Calu3 (cell line): Measurements from ENCODE around the gene COL21A1. TPM values are rescaled to one million over a fixed set of nuclear protein-coding genes. Genes with fewer than 3 reads are reported as not detected.

ENCODE experiments used
- BruUV-seq: library from RNA; stranded (reverse); fragments of 400-500 nt; replicated peaks from 2 replicates; lab custom pipeline; 2021; lab: Mats Ljungman, UMichigan
- CTCF ChIA-PET: fragments of 300-600 bp; sonication (Branson Sonifier 250); formaldehyde crosslinking; loops from one replicate; lab custom pipeline; 2022; ENCODE audit warnings: antibody characterized with exemption; lab: Charles Lee
- DNase-seq: peaks from one replicate; pipeline ENCODE4 v3.0.0; 2022
- H3K27ac Mint-ChIP-seq: one replicate; pipeline ENCODE4 v1.8.0; 2022; ENCODE audit warnings: mixed read lengths; ENCODE audit not compliant: unreplicated experiment
- H3K27me3 Mint-ChIP-seq: one replicate; pipeline ENCODE4 v1.8.0; 2022; ENCODE audit warnings: mixed read lengths; ENCODE audit not compliant: unreplicated experiment
- H3K36me3 Mint-ChIP-seq: one replicate; pipeline ENCODE4 v1.8.0; 2022; ENCODE audit warnings: mild to moderate bottlenecking, moderate library complexity, mixed read lengths; ENCODE audit not compliant: insufficient read depth, unreplicated experiment
- H3K4me1 Mint-ChIP-seq: one replicate; pipeline ENCODE4 v1.8.0; 2022; ENCODE audit warnings: mild to moderate bottlenecking, low read depth, mixed read lengths; ENCODE audit not compliant: unreplicated experiment
- H3K4me3 Mint-ChIP-seq: one replicate; pipeline ENCODE4 v1.8.0; 2022; ENCODE audit warnings: mild to moderate bottlenecking, low read depth, moderate library complexity, mixed read lengths; ENCODE audit not compliant: unreplicated experiment
- H3K9me3 Mint-ChIP-seq: one replicate; pipeline ENCODE4 v1.8.0; 2022; ENCODE audit warnings: low read depth, mixed read lengths; ENCODE audit not compliant: unreplicated experiment
- intact Hi-C: fragments of 100-400 bp; cut with micrococcal nuclease; formaldehyde crosslinking; loops from one replicate; pipeline ENCODE4 v1.10.0; 2022; ENCODE audit not compliant: unreplicated experiment
- total RNA-seq: library from RNA; stranded (reverse); gene quantifications from 2 replicates; pipeline ENCODE4 v1.2.3, GENCODE V29; 2022
- TF ChIP-seq, protein P1 (sequence below): fragments of 200-600 bp; IDR thresholded peaks from one replicate; pipeline ENCODE4 v1.8.0; 2022; ENCODE audit warnings: antibody characterized with exemption; ENCODE audit not compliant: unreplicated experiment

The COL21A1 gene
- total RNA-seq, 1 experiment from 2014 or later = 1.8 TPM

DNA sequence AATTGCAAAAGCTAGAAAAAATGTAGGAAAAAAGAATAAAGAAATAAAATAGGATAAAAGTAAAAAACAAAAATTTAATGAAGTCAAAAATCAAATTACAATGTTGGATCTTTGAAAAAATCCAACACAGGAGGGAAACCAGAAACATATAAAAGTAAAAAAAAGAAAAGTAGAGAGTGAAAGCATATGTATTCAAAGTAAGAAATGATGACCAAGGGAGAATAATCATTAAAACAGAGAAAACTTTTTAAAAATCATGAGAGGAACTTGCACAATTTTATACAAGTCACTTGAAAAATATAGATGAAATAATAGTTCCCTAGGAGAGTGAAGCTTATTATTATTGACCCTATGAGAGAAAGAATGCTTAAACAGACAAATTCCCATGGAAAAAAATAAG, 138.2 kb downstream of the COL21A1 start:
- CTCF ChIA-PET = no interaction called here
- H3K27me3 Mint-ChIP-seq = no peaks in the 10 kb centered on the region

DNA sequence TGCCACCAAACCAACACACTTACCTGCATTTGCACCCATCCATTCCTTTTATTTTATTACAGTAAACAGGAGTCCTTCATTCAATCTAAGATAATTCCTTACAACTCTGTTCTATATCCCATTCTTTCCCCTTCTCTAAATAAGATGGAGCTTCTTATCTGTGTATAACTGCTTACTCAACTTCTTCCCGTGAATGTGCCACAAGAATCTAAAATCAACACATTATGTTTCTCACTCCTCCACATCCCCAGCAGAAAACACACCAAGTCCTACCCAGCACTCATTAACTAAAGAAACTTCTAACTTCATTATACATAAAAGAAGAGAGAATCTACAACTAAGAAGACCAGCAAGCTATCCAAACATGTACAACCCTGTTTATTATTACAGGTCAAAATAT, 141.1 kb downstream of the COL21A1 start:
- H3K4me3 Mint-ChIP-seq = no peak overlapping the region
- H3K27me3 Mint-ChIP-seq = no peaks in the 10 kb centered on the region
- no peaks in the 10 kb centered on the region for H3K36me3 Mint-ChIP-seq
- CTCF ChIA-PET = interaction anchor here (0.6 kb wide), 1 partner anchor 1879 kb away, joined by 3 read pairs; no protein-coding TSS in a partner anchor
- intact Hi-C loops = loop anchor here (10.0 kb wide), 1 partner anchor 169 kb away; no protein-coding TSS in a partner anchor
- no peak for DNase-seq
- BruUV-seq = no TSS peak
- peaks cover 2% of the 10 kb centered on the region for H3K4me1 Mint-ChIP-seq
- H3K27ac Mint-ChIP-seq = no peak overlapping the region
- H3K9me3 Mint-ChIP-seq = no peaks in the 10 kb centered on the region
- TF ChIP-seq, protein P1, sequence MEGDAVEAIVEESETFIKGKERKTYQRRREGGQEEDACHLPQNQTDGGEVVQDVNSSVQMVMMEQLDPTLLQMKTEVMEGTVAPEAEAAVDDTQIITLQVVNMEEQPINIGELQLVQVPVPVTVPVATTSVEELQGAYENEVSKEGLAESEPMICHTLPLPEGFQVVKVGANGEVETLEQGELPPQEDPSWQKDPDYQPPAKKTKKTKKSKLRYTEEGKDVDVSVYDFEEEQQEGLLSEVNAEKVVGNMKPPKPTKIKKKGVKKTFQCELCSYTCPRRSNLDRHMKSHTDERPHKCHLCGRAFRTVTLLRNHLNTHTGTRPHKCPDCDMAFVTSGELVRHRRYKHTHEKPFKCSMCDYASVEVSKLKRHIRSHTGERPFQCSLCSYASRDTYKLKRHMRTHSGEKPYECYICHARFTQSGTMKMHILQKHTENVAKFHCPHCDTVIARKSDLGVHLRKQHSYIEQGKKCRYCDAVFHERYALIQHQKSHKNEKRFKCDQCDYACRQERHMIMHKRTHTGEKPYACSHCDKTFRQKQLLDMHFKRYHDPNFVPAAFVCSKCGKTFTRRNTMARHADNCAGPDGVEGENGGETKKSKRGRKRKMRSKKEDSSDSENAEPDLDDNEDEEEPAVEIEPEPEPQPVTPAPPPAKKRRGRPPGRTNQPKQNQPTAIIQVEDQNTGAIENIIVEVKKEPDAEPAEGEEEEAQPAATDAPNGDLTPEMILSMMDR = no peak

More for the DNA sequence above, 138.2 kb downstream of the COL21A1 start:
- BruUV-seq = no TSS peak
- H3K36me3 Mint-ChIP-seq = no peaks in the 10 kb centered on the region
- H3K27ac Mint-ChIP-seq = no peak overlapping the region
- no peak overlapping the region for H3K4me3 Mint-ChIP-seq
- no peaks in the 10 kb centered on the region for H3K9me3 Mint-ChIP-seq
- DNase-seq = no peak
- TF ChIP-seq, protein P1 = no peak
- intact Hi-C loops = loop anchor here (10.0 kb wide), 1 partner anchor 166 kb away; no protein-coding TSS in a partner anchor
- no peaks in the 10 kb centered on the region for H3K4me1 Mint-ChIP-seq

DNA sequence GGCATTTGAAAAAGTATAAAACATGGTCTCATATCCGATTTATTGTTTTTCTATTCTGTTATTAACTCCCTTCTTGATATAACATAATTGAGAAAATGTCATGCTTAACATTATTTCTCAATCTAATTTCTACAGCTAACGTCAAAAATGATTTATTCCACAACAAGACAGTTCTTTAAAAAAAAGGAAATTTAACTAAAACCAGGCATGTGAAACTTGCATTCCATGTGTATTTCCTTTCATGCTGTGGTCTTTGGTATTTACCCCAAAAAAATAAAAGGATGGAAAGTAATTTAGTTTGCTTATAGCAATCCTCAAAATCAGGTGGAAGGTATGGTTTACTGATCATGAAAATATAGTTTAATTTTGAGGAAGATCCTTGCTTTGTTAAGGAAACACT, 142.8 kb downstream of the COL21A1 start:
- intact Hi-C loops = loop anchor here (5.0 to 10.0 kb wide), 2 partner anchors 57 to 170 kb away; no protein-coding TSS in a partner anchor
- Mint-ChIP-seq H3K27me3 (no peaks in the 10 kb centered on the region), H3K9me3 (peaks cover 6% of the 10 kb centered on the region), H3K36me3 (peaks cover 1% of the 10 kb centered on the region), H3K27ac (no peak overlapping the region), H3K4me1 (peaks cover 18% of the 10 kb centered on the region), H3K4me3 (no peak overlapping the region)
- BruUV-seq = no TSS peak
- CTCF ChIA-PET = no interaction called here
- DNase-seq = no peak
- TF ChIP-seq, protein P1 = no peak

DNA sequence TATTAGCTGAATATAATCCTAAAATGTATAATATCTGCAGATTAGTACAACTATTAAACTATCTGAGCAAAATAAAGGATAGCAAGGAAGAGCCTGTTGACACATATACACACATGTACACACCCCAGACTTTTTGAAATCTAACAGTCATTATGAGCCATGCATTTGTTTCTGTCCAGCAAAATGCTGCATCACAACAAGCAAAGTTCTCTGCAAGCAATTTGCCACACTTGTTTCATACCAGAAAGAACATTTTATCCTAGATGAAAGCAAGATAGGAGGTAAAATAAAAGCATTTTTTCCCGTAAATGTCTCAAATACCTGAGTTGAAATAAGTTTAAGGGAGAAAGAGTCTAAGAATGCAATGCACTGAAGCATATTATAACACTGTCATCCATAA, 145.2 kb downstream of the COL21A1 start:
- no TSS peak for BruUV-seq
- CTCF ChIA-PET = no interaction called here
- no peak for DNase-seq
- intact Hi-C loops = loop anchor here (5.0 to 10.0 kb wide), 2 partner anchors 55 to 173 kb away; no protein-coding TSS in a partner anchor
- Mint-ChIP-seq H3K27me3 (no peaks in the 10 kb centered on the region), H3K36me3 (peaks cover 6% of the 10 kb centered on the region), H3K27ac (no peak overlapping the region), H3K9me3 (peaks cover 8% of the 10 kb centered on the region), H3K4me3 (no peak overlapping the region), H3K4me1 (peaks cover 23% of the 10 kb centered on the region)
- TF ChIP-seq, protein P1 = no peak
